GM11168 (cell line): Measurements from ENCODE around the gene SIRPA.

Experiments
- in situ Hi-C: fragments of 300-500 bp; cut with MboI; formaldehyde crosslinking; loops from one replicate; pipeline ENCODE4 v1.12.0; 2022; ENCODE audit warnings: low sequenced_read_pairs; ENCODE audit not compliant: unreplicated experiment

The SIRPA gene

GRCh38 chr20:1868856-1869255 lies 26.4 kb upstream of the SIRPA start:
- in situ Hi-C loops, result no loop called here

GRCh38 chr20:1870323-1870722 lies 24.9 kb upstream of the SIRPA start:
- in situ Hi-C loops, result no loop called here

GRCh38 chr20:1870792-1871550 lies 24.2 kb upstream of the SIRPA start:
- in situ Hi-C loops, result no loop called here

- in situ Hi-C loops, result no loop called here
Observed at GRCh38 chr20:1871807-1872458, 23.3 kb upstream of the SIRPA start.

GRCh38 chr20:1872459-1873097 lies 22.6 kb upstream of the SIRPA start:
- in situ Hi-C loops, result no loop called here

GRCh38 chr20:1874450-1875182 lies 20.6 kb upstream of the SIRPA start:
- in situ Hi-C loops, result no loop called here

- in situ Hi-C loops, result no loop called here
Observed at GRCh38 chr20:1875183-1875554, 20.0 kb upstream of the SIRPA start.

GRCh38 chr20:1875762-1876161 lies 19.4 kb upstream of the SIRPA start:
- in situ Hi-C loops, result no loop called here

- in situ Hi-C loops, result no loop called here
Observed at GRCh38 chr20:1876217-1876921, 18.8 kb upstream of the SIRPA start.

- in situ Hi-C loops, result no loop called here
Observed at GRCh38 chr20:1876975-1877608, 18.1 kb upstream of the SIRPA start.

GRCh38 chr20:1877609-1878200 lies 17.5 kb upstream of the SIRPA start:
- in situ Hi-C loops, result no loop called here

GRCh38 chr20:1879369-1879768 lies 15.8 kb upstream of the SIRPA start:
- in situ Hi-C loops, result no loop called here

GRCh38 chr20:1879934-1880333 lies 15.3 kb upstream of the SIRPA start:
- in situ Hi-C loops, result no loop called here

- in situ Hi-C loops, result no loop called here
Observed at GRCh38 chr20:1880529-1881239, 14.5 kb upstream of the SIRPA start.

GRCh38 chr20:1881240-1881835 lies 13.9 kb upstream of the SIRPA start:
- in situ Hi-C loops, result no loop called here

GRCh38 chr20:1882026-1882425 lies 13.2 kb upstream of the SIRPA start:
- in situ Hi-C loops, result no loop called here

GRCh38 chr20:1883986-1884385 lies 11.2 kb upstream of the SIRPA start:
- in situ Hi-C loops, result no loop called here

- in situ Hi-C loops, result no loop called here
Observed at GRCh38 chr20:1885254-1885653, 10.0 kb upstream of the SIRPA start.
